ENCODE results near the gene PIP5K1A.

- TF ChIP-seq CTCF (IDR thresholded peaks at IDR 0.05) (no peak), POLR2A (IDR thresholded peaks at IDR 0.05) (no peak)
These were observed 83.0 kb downstream of the PIP5K1A start for GRCh38 chr1:151281225-151281968.
